ENCODE measurements around the gene BOLA3.
"Not testable (repeated sequence)": the region's sequence is repeated elsewhere in the genome, so short reads cannot be mapped to it uniquely, and the experiment has no call there.

The BOLA3 gene, protein sequence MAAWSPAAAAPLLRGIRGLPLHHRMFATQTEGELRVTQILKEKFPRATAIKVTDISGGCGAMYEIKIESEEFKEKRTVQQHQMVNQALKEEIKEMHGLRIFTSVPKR

DNA sequence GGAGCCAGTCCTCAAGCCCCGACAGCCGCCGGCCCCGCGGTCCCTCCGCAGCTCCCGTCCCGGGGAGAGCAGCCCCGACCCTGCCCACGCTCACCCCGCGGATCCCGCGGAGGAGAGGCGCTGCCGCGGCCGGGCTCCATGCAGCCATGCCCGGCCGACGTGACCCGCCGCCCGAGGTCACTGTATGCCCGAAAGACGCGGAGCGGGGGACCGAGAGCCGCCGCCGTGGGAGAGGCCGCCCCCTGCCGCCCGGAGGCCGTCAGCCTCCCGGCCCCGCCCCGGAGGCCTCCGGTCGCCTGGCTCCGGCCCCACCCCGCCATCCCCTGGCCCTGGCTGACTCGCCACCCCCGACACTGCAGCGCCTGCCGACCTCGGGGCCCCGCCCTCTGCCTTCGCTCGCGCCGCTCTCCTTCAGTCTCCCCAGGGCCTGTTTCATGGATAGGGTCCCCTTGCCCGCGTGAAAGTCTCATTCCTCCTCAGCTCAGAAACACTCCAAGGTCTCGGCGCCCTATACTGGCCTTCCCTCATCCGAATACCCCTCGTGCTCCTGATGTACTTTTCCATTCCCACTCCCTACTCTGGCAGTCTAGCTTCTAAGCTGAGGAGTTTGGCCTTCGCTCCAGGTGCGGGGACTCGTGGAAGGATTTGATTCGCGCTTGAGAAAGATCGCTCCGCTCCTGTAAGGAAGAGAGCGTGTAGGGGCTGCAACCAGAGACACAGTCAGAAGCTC lies at the start of gene BOLA3:
BOLA3 (minus strand) TSS at position 186 of the 730 bp plus-strand sequence; CDS start at position 148, 38 bp downstream.
- H3K4me3 ChIP-seq (ENCODE audit: low read depth, low read length), result peak within 1 kb of the TSS; percentile 72
- TF ChIP-seq, protein P1, sequence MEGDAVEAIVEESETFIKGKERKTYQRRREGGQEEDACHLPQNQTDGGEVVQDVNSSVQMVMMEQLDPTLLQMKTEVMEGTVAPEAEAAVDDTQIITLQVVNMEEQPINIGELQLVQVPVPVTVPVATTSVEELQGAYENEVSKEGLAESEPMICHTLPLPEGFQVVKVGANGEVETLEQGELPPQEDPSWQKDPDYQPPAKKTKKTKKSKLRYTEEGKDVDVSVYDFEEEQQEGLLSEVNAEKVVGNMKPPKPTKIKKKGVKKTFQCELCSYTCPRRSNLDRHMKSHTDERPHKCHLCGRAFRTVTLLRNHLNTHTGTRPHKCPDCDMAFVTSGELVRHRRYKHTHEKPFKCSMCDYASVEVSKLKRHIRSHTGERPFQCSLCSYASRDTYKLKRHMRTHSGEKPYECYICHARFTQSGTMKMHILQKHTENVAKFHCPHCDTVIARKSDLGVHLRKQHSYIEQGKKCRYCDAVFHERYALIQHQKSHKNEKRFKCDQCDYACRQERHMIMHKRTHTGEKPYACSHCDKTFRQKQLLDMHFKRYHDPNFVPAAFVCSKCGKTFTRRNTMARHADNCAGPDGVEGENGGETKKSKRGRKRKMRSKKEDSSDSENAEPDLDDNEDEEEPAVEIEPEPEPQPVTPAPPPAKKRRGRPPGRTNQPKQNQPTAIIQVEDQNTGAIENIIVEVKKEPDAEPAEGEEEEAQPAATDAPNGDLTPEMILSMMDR (IDR thresholded peaks at IDR 0.05; ENCODE audit: low read depth, low read length, missing control alignments), result peak; percentile 61
- DNase-seq (ENCODE audit: low read depth), result peak; percentile 49

DNA sequence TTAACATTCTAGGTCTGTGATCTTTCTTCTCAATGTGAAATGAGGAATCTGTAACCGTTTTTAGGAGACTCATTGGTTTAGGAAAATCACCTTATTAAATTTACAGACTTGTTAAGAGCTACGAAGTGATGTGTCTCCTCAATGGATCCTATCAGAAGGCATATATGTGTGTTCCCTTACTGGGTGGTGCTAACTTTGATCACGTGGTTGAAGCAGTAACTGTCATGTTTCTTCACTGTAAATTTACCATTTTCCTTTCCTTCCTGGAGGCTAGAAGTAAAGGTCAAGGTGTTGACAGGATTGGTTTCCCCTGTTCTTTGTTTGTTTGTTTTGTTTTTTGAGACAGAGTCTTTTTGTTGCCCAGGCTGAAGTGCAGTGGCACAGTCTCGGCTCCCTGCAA lies 49.3 kb upstream of the BOLA3 start:
- DNase-seq (ENCODE audit: low read depth), result no peak
- TF ChIP-seq, protein P1 (IDR thresholded peaks at IDR 0.05; ENCODE audit: low read depth, low read length, missing control alignments), result no peak
- H3K4me3 ChIP-seq (ENCODE audit: low read depth, low read length), result no peak overlapping the region

DNA sequence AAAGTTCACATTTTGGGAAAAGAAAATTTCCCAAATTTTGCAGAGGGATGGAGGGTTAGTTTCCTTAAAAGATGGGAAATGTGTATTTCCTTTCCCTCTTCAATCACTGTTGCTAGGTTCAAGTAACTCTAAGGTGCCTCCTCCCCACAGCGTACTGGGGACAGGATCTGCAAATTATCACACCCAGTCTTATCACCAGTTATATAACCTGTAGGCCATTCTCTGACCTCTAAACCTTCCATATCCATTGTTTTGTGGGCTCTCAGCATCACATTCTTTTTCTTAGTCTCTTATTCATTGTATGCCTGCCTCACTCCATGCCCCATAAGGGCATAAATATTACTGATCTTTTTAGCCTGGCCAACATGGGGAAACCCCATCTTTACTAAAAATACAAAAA lies 47.1 kb upstream of the BOLA3 start:
- TF ChIP-seq, protein P1 (IDR thresholded peaks at IDR 0.05; ENCODE audit: low read depth, low read length, missing control alignments), result no peak
- no peak overlapping the region for H3K4me3 ChIP-seq (ENCODE audit: low read depth, low read length)
- DNase-seq (ENCODE audit: low read depth), result no peak

DNA sequence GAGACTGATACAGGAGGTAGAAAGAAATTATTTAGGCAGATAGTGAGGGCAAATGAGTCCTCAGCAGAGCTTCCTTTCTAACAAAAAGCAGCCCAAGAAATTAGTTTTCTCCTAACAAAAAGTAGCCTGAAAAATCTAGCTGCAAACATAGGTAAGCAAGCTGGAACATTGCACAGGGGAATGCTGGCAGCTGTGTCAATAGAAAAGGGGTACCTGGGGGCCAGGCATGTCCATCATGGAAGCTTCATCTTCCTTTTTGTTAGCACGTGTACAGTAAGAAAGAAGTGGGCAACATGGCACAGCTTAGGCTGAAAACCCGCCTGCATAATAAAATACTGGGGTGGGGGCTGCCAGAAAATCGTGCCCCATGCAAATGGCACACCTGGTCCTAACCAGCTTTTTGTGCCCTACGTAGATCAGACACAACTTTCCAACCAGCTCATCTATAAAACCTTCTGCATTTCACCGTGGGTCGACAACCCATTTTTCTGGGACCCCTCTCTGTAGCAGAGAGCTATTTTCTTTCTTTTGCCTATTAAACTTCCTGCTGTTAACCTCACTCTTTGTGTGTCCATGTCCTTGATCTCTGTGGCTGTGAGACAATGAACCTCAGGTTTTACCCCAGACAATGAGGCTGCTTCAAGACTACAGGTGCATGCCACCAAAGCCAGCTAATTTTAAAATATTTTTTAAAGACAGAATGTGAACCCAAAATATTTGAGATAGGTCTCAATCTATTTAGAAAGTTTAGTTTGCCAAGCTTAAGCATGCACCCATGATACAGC lies 44.1 kb upstream of the BOLA3 start:
- no peak for DNase-seq (ENCODE audit: low read depth)
- TF ChIP-seq, protein P1 (IDR thresholded peaks at IDR 0.05; ENCODE audit: low read depth, low read length, missing control alignments), result no peak
- H3K4me3 ChIP-seq (ENCODE audit: low read depth, low read length), result no peak overlapping the region

DNA sequence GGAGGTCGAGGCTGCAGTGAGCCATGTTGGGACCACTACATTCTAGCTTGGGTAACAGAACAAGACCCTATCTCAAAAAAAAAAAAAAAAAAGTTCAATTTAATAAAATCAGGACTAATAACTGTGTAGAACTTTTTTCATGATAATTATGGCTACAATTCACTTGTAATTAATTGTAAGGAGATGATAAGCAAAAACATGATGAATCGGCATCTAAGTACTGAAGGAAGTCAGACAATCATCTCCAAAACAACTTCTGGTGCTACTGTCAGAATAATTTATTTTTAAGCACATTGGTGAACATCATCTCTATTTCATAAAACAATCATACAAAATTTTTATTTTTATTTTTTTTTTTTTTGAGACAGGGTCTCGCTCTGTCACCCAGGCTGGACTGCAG lies 41.0 kb upstream of the BOLA3 start:
- TF ChIP-seq, protein P1 (IDR thresholded peaks at IDR 0.05; ENCODE audit: low read depth, low read length, missing control alignments), result no peak
- no peak for DNase-seq (ENCODE audit: low read depth)
- no peak overlapping the region for H3K4me3 ChIP-seq (ENCODE audit: low read depth, low read length)

DNA sequence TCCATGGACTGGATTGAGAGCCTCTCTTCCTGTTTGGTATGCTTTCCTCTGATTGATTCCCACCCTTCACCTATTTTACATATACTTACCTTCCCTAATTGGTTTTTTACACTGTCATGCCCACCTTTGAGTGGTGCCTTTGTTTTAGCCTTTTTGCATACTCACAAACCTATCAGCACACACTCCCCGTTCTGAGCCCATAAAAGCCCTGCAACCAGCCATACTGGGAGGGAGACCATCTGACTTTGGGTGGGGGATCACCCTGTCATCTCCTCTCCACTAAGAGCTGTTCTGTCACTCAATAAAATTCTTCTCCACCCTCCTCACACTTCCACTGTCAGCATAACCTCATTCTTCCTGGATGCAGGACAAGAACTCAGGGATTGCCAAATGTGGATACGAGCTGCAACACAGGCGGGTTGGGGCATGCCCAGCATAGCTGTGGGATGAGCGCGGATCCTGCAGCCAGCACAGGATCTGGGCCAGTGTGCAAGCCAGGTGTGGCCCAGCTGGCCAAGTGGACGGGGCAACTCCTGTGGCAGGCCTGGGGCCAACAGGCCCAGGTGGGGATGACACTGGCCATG lies 40.4 kb upstream of the BOLA3 start:
- TF ChIP-seq, protein P1 (IDR thresholded peaks at IDR 0.05; ENCODE audit: low read depth, low read length, missing control alignments), result no peak
- DNase-seq (ENCODE audit: low read depth), result no peak
- H3K4me3 ChIP-seq (ENCODE audit: low read depth, low read length), result no peak overlapping the region

DNA sequence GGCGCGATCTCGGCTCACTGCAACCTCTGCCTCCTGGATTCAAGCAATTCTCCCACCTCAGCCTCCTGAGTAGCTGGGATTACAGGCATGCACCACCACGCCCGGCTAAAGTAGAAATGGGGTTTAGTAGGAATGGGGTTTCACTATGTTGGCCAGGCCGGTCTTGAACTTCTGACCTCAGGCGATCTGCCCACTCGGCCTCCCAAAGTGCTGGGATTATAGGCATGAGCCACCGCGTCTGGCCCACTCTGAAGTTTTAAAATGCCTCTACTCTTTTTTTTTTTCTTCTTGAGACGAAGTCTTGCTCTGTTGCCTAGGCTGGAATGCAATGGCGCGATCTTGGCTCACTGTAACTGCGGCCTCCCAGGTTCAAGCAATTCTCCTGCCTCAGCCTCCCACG lies 39.0 kb upstream of the BOLA3 start:
- not testable (repeated sequence) for H3K4me3 ChIP-seq (ENCODE audit: low read depth, low read length); DNase-seq (ENCODE audit: low read depth)

All from GM12864 (cell line).